ENCODE data around the gene GUCD1.

Gene GUCD1

DNA sequence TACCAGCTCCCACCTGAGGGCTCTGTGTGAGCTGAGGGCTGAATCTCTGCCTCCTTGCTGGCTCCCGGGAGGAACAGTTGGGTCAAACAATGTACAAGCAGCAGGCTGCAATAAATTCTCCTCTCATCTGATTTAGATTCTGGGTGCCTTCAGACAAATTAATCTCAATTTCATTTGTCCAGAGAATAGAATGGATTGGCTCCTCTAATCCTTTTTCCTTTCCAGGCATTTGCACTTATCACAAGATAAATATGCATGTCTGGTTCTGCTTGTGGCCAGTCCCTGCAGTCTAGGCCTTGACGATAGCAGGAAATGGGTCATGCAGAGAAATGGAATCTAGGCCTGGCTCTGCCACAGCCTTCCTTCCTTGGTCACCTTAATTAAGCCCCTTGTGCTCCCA, 31.1 kb downstream of the GUCD1 start:
- no peak for DNase-seq

DNA sequence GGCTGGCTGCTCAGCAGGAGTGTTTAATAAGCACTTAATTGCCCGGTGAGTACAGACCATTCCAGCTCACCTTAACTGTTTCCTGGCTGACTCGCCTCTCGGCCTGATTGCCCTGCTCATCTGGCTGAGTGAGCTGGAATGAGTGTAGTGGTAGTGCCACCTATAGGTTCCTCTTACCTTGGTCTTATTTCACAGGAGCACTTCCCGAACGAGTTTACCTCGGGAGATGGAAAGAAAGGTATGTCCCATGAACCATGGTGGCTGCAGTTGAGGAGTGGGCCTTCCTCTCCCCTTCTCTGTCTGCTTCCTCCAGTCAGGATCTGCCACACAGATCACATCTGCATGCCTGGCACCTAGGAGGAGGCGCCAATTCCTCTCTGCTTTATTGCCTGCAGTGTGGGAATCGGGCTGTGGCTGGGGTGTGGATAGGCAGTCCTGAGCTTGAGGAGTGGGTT, 33.1 kb downstream of the GUCD1 start:
- DNase-seq, result peak in 1 of 2 experiments; percentile 28

DNA sequence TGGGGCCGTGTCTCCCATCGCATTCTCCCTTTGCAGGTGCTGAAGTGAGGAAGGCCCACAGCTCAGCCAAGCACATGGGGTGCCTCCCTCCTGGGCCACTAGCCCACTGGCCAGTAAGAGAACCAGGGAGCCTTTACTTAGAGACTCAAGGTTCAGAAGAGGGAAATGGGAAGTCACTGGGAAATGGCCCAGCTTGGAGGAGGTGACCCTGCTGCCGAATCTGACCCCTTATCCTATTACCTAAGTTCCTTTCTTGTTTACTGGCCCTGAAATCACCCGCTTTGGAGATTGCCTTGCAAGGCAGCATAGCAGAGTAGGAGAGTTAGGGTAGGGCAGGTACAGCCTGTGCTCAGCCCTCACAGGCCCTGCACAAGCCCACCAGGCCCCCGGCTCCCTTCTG, 35.4 kb downstream of the GUCD1 start:
- no peak for DNase-seq

GRCh38 chr22:24518771-24519485, 36.0 kb downstream of the GUCD1 start:
- DNase-seq, result no peak

GRCh38 chr22:24518228-24518627, 36.7 kb downstream of the GUCD1 start:
- DNase-seq, result no peak

DNA sequence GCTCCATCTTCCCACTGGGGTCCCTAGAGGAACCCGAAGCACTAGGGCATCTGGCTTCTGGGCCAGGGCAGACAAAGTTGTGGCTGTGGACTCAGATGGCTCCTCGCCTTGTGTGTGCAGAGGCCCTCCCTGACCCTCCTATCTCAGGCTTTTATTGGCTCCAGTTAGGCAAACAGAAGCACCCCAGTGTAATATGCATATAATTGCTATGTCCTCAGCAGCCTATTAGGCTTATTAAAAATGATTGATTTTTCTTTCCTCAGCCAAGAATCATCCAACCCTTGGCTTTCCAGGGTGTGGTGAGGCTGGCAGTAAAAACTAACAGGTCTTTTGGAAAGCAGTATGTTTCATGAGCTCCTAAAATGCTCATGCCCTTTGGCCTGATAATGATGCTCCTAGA, 37.5 kb downstream of the GUCD1 start:
- peak in 1 of 2 experiments; percentile 25 for DNase-seq

DNA sequence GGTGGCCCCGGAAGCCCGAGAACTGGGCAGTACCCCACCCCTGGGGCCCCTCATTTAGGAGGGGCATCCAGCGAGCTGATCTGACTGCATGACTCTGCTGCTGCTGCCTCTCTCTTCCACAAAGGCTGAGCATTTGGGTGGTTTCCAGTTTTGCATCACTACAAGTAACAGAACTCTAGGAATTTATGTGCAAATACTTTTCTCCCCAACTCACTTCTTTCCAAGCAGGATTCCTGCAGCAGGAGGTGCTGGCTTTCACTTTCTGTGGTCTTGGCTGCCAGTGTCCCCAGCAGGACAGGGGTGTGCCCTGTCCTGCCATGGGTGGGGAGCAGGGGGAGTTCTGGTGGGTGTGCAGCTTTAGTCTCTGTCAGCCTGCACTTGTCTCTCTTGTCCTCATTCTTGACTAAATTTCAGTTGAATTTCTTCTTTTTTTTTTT, 38.6 kb downstream of the GUCD1 start:
- no peak for DNase-seq

DNA sequence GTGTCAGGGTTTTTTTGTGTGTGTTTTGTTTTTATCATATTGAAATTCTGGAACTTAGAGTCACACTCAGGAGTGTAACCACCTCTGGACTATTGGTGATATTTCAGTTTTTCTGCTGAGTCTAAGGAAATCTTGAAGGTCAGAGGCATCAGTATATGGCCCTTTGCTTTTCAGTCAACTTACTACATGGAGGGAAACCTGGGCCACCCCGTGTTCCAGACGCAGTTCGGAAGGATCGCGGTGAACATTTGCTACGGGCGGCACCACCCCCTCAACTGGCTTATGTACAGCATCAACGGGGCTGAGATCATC, 40.0 kb downstream of the GUCD1 start:
- no peak for DNase-seq

DNA sequence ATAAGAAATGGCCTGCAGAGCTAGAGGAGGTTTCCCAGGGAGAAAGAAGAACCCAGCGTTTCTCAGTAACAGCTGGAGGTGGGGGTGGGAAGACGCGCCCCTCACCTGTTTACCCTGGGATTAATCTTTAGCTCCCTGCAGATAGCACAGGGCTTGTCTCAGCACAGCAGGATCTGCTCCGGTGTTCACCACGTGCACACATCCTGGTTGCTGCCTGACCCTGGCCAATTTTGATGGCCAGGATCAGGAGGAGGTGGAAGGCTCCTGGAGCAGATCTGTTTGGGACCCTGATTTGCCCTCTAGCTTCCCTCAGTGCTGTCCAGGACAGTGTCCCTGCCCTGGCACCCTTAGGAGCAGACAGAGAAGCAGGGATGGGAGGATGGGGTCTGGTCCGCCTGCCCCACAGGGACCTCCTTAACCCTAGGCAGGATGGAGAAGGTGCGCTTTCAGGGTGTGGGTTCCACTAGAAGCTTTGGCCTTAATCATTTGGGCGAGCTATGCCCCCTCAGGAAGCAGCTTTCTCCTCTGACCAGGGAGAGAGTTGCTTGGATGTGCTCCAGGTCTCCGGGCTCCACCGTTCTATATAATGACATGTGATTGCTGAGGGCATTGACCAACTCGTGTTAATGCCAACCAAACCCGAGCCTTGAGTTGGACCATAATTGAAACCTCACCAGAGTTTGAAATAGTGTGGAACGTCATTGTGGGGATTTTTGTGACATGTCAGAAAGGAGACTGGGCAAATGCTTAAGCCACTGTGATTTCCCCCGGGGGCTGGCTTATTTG, 40.5 kb downstream of the GUCD1 start:
- no peak for DNase-seq

DNA sequence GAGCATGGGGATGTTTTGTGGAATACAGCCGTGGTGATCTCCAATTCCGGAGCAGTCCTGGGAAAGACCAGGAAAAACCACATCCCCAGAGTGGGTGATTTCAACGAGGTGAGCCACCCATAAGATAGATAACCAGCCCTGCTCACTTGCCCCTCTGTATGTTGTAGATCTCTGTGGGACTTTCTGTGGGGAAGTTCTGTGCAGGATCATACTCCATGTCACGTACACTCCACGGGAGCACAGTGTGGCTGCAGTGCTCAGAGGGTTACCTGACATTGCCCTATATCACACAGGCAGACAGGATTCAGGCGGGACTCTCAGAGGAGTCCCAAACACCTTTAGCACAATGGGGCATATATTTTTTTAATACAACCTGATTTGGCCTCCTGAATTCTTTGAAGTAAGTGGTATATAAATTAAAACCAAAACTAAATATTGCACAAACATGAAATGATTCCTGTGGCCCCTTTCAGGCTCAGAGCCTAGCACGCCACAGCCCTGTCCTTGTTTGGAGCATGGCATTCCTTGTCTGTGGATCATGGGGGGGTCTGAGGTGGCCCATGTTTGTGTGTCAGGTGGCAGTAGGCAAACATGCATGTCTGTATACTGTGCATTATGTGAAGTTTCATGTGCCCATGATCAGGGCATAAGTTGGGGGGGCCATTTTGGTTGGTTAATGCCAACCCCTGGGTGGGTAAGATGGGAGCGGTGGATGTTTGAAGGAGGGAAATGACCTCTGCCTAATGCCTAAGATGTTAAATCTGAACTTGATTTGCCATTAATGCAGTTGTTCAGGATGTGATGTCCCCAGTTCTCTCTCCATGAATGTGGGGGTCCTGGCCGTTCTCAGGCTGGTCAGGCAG, 41.3 kb downstream of the GUCD1 start:
- no peak for DNase-seq

DNA sequence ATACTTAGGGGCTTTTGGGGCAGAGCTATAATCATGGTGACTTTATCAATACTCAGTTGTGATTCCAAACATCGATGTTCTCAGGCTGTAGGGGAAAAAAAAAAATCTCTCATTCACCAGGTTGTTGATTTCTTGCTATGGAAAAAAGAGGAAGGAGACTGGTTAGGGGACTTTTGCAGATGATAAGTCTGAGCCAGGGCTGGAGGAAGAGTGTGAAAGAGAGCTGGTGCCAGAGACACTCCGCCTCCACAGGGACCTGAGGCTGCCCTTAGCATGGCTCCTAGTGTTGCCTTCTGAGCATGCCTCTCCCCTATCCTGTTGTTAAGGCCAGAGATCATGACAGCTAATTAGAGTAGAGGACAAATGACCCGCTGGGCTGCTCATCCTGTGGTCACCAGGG, 42.9 kb downstream of the GUCD1 start:
- DNase-seq, result no peak

- peak in 1 of 2 experiments; percentile 12 for DNase-seq
Measured at GRCh38 chr22:24510637-24511625, 44.0 kb downstream of the GUCD1 start.

DNA sequence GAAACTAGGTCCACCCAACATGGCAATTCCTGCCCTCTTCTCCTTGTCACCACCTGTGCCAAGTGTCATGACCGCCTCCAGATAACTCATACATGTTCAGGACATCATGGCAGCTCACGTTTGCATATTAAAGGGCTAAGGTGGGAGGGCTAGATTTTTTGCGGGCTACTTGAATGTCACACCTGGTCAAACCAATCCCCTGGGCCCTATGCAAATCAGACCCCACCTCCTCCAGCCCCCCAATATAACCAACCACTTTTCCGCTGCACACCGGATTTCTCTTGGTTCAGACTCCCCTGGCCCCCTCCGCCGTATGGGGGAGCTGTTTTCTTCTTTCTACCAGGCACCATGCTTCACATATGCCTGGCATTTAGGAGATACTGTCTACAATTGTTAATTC, 47.2 kb downstream of the GUCD1 start:
- DNase-seq, result no peak

- DNase-seq, result no peak
Measured at GRCh38 chr22:24506802-24507438, 48.0 kb downstream of the GUCD1 start.

DNA sequence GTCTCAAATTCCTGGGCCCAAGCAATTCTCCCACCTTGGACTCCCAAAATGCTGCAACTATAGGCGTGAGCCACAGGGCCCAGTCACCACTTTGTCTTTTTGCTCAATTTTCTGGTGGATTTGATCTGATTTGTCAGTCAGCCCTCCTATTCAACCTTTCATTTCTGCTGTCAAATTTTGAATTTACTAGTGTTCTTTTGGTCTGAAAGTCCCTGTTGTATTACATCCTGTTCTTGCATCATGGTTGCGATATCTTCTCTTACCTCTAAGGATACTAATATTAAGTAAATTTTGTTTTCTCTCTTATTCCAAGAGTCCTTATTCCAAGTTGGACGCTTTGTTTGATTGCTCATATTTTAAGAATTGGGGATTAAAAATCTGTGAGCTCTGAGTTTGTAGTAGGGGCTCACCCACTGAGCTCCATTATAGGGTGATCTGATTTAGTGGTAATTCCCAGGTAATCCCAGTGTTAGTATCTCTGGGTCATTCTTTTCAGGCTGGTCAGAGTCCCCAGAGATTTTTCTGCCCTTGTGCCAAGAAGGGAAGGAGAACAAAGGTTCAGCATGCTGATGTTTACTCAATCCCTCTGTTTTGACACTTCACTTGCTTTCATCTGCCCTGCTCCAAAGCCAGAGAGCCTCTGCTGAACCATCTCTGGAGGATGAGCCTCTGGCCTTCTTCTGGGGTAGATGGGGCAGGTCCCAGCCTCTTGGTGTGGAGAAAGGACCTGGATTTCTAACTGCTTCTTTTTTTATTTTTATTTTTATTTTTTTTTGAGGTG, 49.8 kb downstream of the GUCD1 start:
- no peak for DNase-seq

DNA sequence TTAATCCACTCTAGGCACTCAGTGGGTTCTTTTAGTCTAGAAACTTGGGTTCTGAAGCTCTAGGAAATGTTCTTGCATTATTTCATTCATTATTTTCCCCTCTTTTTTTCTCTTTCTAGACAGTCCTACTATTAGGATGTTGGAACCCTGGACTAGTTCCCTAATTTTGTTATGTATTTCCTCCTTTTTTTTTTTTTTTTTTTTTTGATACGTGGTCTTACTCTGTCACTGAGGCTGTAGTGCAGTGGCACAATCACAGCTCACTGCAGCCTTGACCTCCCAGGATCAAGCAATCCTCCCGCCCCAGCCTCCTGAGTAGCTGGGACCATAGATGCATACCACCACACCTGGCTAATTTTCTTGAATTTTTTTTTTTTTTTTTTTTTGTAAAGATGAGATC, 50.4 kb downstream of the GUCD1 start:
- DNase-seq, result no peak

- no peak for DNase-seq
Measured at GRCh38 chr22:24503843-24504338, 51.0 kb downstream of the GUCD1 start.

DNA sequence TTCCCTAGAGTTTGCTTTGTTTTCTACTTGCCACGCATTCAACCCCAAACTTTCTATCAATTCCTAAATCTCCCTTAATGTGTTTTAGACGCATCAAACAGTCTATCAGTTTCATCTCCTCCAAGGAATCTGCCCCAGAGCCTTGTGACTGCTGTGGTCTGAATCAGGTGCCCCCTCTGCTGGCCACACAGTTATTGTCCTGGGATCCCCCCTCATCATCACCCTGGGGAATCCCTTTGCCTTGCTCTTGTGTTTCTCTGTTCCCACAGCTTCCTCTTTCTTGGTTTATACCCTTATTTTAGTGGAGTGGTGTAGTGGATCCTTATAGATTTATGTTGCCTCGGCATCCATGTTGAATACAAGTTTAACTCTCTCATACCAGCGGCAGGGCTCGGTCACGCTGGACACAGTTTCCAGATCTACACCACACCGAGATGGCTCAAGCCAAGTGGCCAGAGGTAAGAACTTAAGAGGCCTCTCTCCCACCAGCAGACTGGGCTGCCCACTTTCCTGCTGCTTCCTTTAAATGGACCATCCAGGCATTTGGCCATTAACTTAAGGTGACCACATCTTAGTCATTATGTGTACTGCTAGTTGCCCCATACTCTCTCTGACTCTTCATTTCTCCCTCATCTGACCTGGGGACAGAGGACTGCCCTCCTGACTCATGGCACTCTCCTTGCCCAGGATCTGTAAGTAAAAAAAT, 51.6 kb downstream of the GUCD1 start:
- peak in 1 of 2 experiments; percentile 63 for DNase-seq

DNA sequence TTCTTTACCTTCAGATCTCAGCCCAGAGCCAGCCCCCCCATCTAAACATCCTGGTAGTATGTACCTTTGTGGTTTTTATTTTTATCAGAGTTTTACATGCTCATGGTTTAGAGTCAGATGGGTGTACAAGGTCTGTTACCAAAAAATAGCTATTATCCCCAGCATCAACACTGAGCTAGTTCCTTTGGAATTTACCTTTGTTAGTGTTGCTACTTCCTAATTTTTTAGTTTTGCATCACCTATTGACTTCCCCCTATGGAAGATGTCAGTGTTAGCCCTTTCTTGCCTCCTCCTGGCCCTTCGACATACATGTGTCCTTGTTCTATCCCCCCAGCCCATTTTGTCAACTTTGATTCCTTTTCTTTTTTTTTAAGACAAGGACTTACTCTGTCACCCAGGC, 52.4 kb downstream of the GUCD1 start:
- no peak for DNase-seq

- no peak for DNase-seq
Measured at GRCh38 chr22:24502034-24502433, 52.9 kb downstream of the GUCD1 start.
